GM12878 (cell line): ENCODE measurements around the gene NPSR1. TPM values are rescaled to one million over a fixed set of nuclear protein-coding genes. Genes with fewer than 3 reads are reported as not detected.

Source experiments
- ATAC-seq: fragments of 200-7000 bp; cut with Tn5 transposase; 3 replicates; pipeline ENCODE4 v1.9.1; 2020; ENCODE audit warnings: mild to moderate bottlenecking, moderate library complexity
- BruUV-seq: library from RNA; stranded (reverse); fragments of 400-500 nt; replicated peaks from 2 replicates; lab custom pipeline; 2021; lab: Mats Ljungman, UMichigan
- CTCF ChIA-PET: fragments of 300-600 bp; sonication (Branson Sonifier 250); formaldehyde crosslinking; extraction: SDS; loops from one replicate; lab custom pipeline; 2021; ENCODE audit warnings: inconsistent platforms; lab: Yijun Ruan, JAX
- POLR2A ChIA-PET: fragments of 350-600 bp; formaldehyde crosslinking; extraction: SDS; loops from one replicate; lab custom pipeline; 2021; ENCODE audit warnings: inconsistent platforms; lab: Charles Lee
- RAD21 ChIA-PET: fragments of 300-600 bp; sonication (Branson Sonifier 250); formaldehyde crosslinking; loops from one replicate; lab custom pipeline; 2023; ENCODE audit warnings: antibody characterized with exemption; ENCODE audit not compliant: unreplicated experiment; lab: Charles Lee
- SMC1A ChIA-PET: fragments of 300-600 bp; sonication (Branson Sonifier 250); formaldehyde crosslinking; loops from one replicate; lab custom pipeline; 2023; ENCODE audit not compliant: unreplicated experiment, uncharacterized antibody; lab: Charles Lee
- DNase-seq: peaks from one replicate; pipeline ENCODE4 v3.0.0-alpha.2; 2011; ENCODE audit warnings: low read depth, low spot score
- FAIRE-seq: peaks from 3 replicates; lab custom pipeline; 2011; peaks lifted over from hg19 to GRCh38; lab: Jason Lieb, UNC
- H2AFZ ChIP-seq: 2 replicates; pipeline ENCODE4 v1.6.0; 2011; ENCODE audit warnings: low read depth, low read length, control low read depth; ENCODE audit not compliant: control insufficient read depth
- H3K27ac ChIP-seq: 2 replicates; pipeline ENCODE4 v1.5.1; 2011; ENCODE audit warnings: control low read depth; ENCODE audit not compliant: control insufficient read depth, insufficient read depth
- H3K27me3 ChIP-seq, 2 experiments: replicated peaks in 1 of 2; 2 replicates each; pipeline versions ENCODE4 v1.6.0 to v1.6.1; 2011; ENCODE audit warnings: low read length in 1 of 2; ENCODE audit not compliant: control insufficient read depth in 2 of 2, insufficient read depth in 2 of 2
- H3K36me3 ChIP-seq, 2 experiments: 2 replicates each; pipeline ENCODE4 v1.5.1; 2011; ENCODE audit warnings: low read length in 1 of 2; ENCODE audit not compliant: control insufficient read depth in 2 of 2, insufficient read depth in 2 of 2
- H3K4me1 ChIP-seq: 2 replicates; pipeline ENCODE4 v1.6.1; 2011; ENCODE audit warnings: mild to moderate bottlenecking, low read length, moderate library complexity, mixed read lengths; ENCODE audit not compliant: control insufficient read depth, insufficient read depth
- H3K4me2 ChIP-seq: 2 replicates; pipeline ENCODE4 v1.6.0; 2011; ENCODE audit warnings: control low read depth; ENCODE audit not compliant: control insufficient read depth, insufficient read depth
- H3K4me3 ChIP-seq: fragments of 200-600 bp; sonication (generic); 2 replicates; pipeline ENCODE4 v1.5.1; 2016
- H3K79me2 ChIP-seq: 2 replicates; pipeline ENCODE4 v1.6.0; 2011; ENCODE audit warnings: low read length; ENCODE audit not compliant: control insufficient read depth, insufficient read depth
- H3K9ac ChIP-seq: 2 replicates; pipeline ENCODE4 v1.8.0; 2011; ENCODE audit warnings: low read length, control low read depth, mixed read lengths; ENCODE audit not compliant: control insufficient read depth, insufficient read depth
- H3K9me3 ChIP-seq: replicated peaks from 3 replicates; pipeline ENCODE4 v1.5.1; 2011; ENCODE audit warnings: mild to moderate bottlenecking, low read length; ENCODE audit not compliant: control insufficient read depth, insufficient read depth
- H4K20me1 ChIP-seq: 2 replicates; pipeline ENCODE4 v1.6.0; 2011; ENCODE audit not compliant: control insufficient read depth, insufficient read depth
- CEBPB ChIP-seq, 2 experiments: fragments of 150-350 bp in 1 of 2; IDR thresholded peaks; 2 replicates each; pipeline ENCODE4 v1.6.1; 2012 to 2014; ENCODE audit warnings: low read depth in 2 of 2, low read length in 2 of 2, borderline replicate concordance in 1 of 2, inconsistent platforms in 1 of 2
- E4F1 ChIP-seq: fragments of 450-650 bp; IDR thresholded peaks from 2 replicates; pipeline ENCODE4 v1.6.1; 2018; ENCODE audit warnings: borderline replicate concordance, mild to moderate bottlenecking; ENCODE audit not compliant: partially characterized antibody
- FOXM1 ChIP-seq: IDR thresholded peaks from 2 replicates; pipeline ENCODE4 v1.6.1; 2012; ENCODE audit warnings: low read depth, mild to moderate bottlenecking, inconsistent platforms, low read length, moderate library complexity
- HDAC2 ChIP-seq: fragments of 200-600 bp; sonication (generic); IDR thresholded peaks from 2 replicates; pipeline ENCODE4 v1.6.1; 2017
- IRF4 ChIP-seq: IDR thresholded peaks from 2 replicates; pipeline ENCODE4 v1.6.1; 2011; ENCODE audit warnings: low read depth, low read length
- JUNB ChIP-seq: IDR thresholded peaks from 2 replicates; pipeline ENCODE4 v1.6.1; 2016; ENCODE audit warnings: antibody characterized with exemption, mild to moderate bottlenecking
- LARP7 ChIP-seq: fragments of 450-650 bp; IDR thresholded peaks from 2 replicates; pipeline ENCODE4 v1.6.1; 2017; ENCODE audit warnings: mild to moderate bottlenecking
- MTA2 ChIP-seq: fragments of 450-650 bp; IDR thresholded peaks from 2 replicates; pipeline ENCODE4 v1.6.1; 2016; ENCODE audit warnings: low read depth, mild to moderate bottlenecking, moderate library complexity
- NRF1 ChIP-seq: conservative IDR thresholded peaks from 2 replicates; pipeline ENCODE4 v1.6.1; 2011; ENCODE audit warnings: mild to moderate bottlenecking, low read depth, low read length, improper control_type of control experiment
- REST ChIP-seq: IDR thresholded peaks from 2 replicates; pipeline ENCODE4 v1.6.1; 2012; ENCODE audit warnings: mild to moderate bottlenecking, low read depth, low read length
- SMAD1 ChIP-seq: fragments of 450-650 bp; IDR thresholded peaks from 2 replicates; pipeline ENCODE4 v1.6.1; 2018; ENCODE audit warnings: mild to moderate bottlenecking, low read depth; ENCODE audit not compliant: partially characterized antibody
- SREBF1 ChIP-seq: IDR thresholded peaks from 2 replicates; pipeline ENCODE4 v1.6.1; 2012; ENCODE audit warnings: mild to moderate bottlenecking, low read length
- ZNF687 ChIP-seq: fragments of 450-650 bp; IDR thresholded peaks from 2 replicates; pipeline ENCODE4 v1.6.1; 2017; ENCODE audit warnings: mild to moderate bottlenecking, moderate library complexity
- WGBS: methylation state at CpG from one replicate; pipeline ENCODE4 v1.1.6; 2016; ENCODE audit warnings: low lambda C conversion rate; ENCODE audit not compliant: insufficient replicate concordance, insufficient coverage; ENCODE audit errors: missing lambda C conversion rate; 5-methylcytosine and 5-hydroxymethylcytosine counted together
- in situ Hi-C: fragments of 300-500 bp; cut with MboI; formaldehyde crosslinking; loops from 9 replicates; pipeline ENCODE4 v1.14.3; 2018; ENCODE audit warnings: mixed read lengths
- intact Hi-C: fragments of 100-400 bp; cut with micrococcal nuclease; formaldehyde crosslinking; loops from one replicate; pipeline ENCODE4 v1.14.2; 2022; ENCODE audit not compliant: unreplicated experiment
- polyA plus RNA-seq, 11 experiments: library from polyadenylated mRNA; depleted of rRNA in 4 of 11; unstranded in 6 of 11; stranded (reverse) in 5 of 11; fragments of >200 nt; fragmentation: Nextera tagmentation in 4 of 11; fragmentation: Illumina TruSeq in 1 of 11; extraction: Ambion mirVana in 4 of 11; extraction: Trizol in 1 of 11; gene quantifications; 1 replicate in 1 of 11; 2 replicates in 10 of 11; pipeline versions ENCODE4 v1.2.1 to v1.2.3, GENCODE V29; 2011 to 2016; ENCODE audit warnings: inconsistent platforms in 2 of 11, missing spikeins in 2 of 11, low read depth in 1 of 11
- total RNA-seq, 4 experiments: library from RNA; depleted of rRNA in 3 of 4; stranded (reverse); fragments of >200 nt in 3 of 4; fragmentation: Illumina TruSeq in 1 of 4; extraction: Trizol in 1 of 4; gene quantifications; 2 replicates each; pipeline versions ENCODE4 v1.2.1 to v1.2.3, GENCODE V29; 2013 to 2021

The NPSR1 gene
- total and polyA plus RNA-seq, 10 of the 15 experiments (the other 5 are each of a cell fraction or from before 2014, with no cell fraction given): 0.20 TPM; not detected in 9

GRCh38 chr7:34821932-34822558, 164.0 kb downstream of the NPSR1 start:
- H3K27me3 ChIP-seq: no peaks in the 10 kb centered on the region
- SMC1A ChIA-PET: interaction anchor here (1.0 to 1.5 kb wide), 3 partner anchors 88 to 213 kb away, joined by 3 to 7 read pairs (median 5); no protein-coding TSS in a partner anchor
- H3K27ac ChIP-seq: no peak overlapping the region
- H3K4me1 ChIP-seq: no peaks in the 10 kb centered on the region
- FAIRE-seq: no peak
- intact Hi-C loops: loop anchor here (2.0 kb wide), 1 partner anchor 63 kb away; no protein-coding TSS in a partner anchor
- BruUV-seq: no TSS peak
- CTCF ChIA-PET: interaction anchor here (1.1 to 1.9 kb wide), 6 partner anchors 110 to 501 kb away, joined by 3 to 8 read pairs (median 4); partner anchors contain the start of gene DPY19L1
- no peak overlapping the region for H3K4me3 ChIP-seq
- no peak overlapping the region for H3K9ac ChIP-seq
- no peak for DNase-seq
- H3K36me3 ChIP-seq: no peaks in the 10 kb centered on the region
- WGBS: 72% methylated on average over 16 of the region's 16 CpGs
- no peak for ATAC-seq
- H3K9me3 ChIP-seq: no peaks in the 10 kb centered on the region
- no peak overlapping the region for H3K4me2 ChIP-seq
- H2AFZ ChIP-seq: no peak overlapping the region
- RAD21 ChIA-PET: interaction anchor here (0.6 to 1.3 kb wide), 2 partner anchors 11 to 64 kb away, joined by 3 read pairs; no protein-coding TSS in a partner anchor
- no peaks in the 10 kb centered on the region for H4K20me1 ChIP-seq
- no peaks in the 10 kb centered on the region for H3K79me2 ChIP-seq
- POLR2A ChIA-PET: no interaction called here
- in situ Hi-C loops: no loop called here
- no peak for TF ChIP-seq SMAD1
- TF ChIP-seq REST: no peak
- TF ChIP-seq FOXM1: no peak
- no peak for TF ChIP-seq MTA2
- no peak for TF ChIP-seq CEBPB (IDR thresholded peaks at IDR 0.05; ENCODE audit: borderline replicate concordance in 1 of 2, low read depth in 2 of 2, low read length in 2 of 2)
- no peak for TF ChIP-seq IRF4
- no peak for TF ChIP-seq SREBF1
- no peak for TF ChIP-seq E4F1
- TF ChIP-seq LARP7: no peak
- TF ChIP-seq HDAC2: no peak
- TF ChIP-seq ZNF687: no peak
- no peak for TF ChIP-seq JUNB
- no peak for TF ChIP-seq NRF1
